Left ventricle myocardium superior (tissue), 1 donor: ENCODE results near the gene SLC16A4. TPM values are rescaled to one million over a fixed set of nuclear protein-coding genes. Genes with fewer than 3 reads are reported as not detected.
A peak's percentile ranks its signal among the peaks of the same experiment; 100 is the strongest.

ENCODE experiments used
- ATAC-seq: fragments of 200-7000 bp; cut with Tn5 transposase; one replicate; pipeline ENCODE4 v1.9.1; 2020; ENCODE audit warnings: mild to moderate bottlenecking, moderate library complexity
- DNase-seq: peaks from one replicate; pipeline ENCODE4 v3.0.0-alpha.2; 2020
- intact Hi-C: fragments of 100-400 bp; cut with micrococcal nuclease; formaldehyde crosslinking; loops from one replicate; pipeline ENCODE4 v1.11.0; 2022
- total RNA-seq: library from RNA; stranded (reverse); fragmentation: NEBNext Ultra II Directional; extraction: Animal tissue kit (Norgen Biotek cat#: 25700); gene quantifications from one replicate; pipeline ENCODE4 v1.2.1, GENCODE V29; 2021
- donor health status: DM: no; HTN: yes; CAD: no; lungs with severe emphysema.

SLC16A4 gene
- total RNA-seq, 1 donor from 2014 or later = 2.1 TPM

DNA sequence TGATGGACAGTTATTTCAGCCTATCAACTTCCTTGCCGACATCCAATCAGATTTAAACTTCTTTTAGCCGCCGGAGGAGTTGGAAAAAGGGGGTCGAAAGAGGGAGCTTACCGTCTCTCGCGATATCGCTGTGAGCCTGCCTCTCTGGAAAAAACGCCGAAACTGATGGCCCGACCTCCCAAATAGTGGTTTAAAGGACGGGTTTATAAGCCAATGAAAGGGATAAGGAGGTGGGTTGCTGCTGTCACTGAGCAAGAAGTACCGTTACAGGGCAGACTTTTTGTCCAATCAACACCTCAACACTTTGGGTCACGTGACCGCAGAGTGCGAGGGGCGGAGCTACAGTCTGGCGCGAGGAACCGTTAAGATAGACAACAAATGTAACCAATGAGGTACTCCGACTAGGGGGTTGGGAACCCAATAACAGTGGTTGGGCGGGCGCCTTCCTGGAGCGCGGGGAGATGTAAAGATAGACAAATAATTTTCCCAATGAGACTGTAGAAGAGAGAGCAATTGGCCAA is 51.9 kb downstream of the SLC16A4 start, which contains the start of gene RBM15:
RBM15 (plus strand) TSS at position 492 of the 521 bp plus-strand sequence; CDS start at position 521, 29 bp downstream.
- ATAC-seq (peak; percentile 85), DNase-seq (peak; percentile 97)
- intact Hi-C loops = no loop called here

DNA sequence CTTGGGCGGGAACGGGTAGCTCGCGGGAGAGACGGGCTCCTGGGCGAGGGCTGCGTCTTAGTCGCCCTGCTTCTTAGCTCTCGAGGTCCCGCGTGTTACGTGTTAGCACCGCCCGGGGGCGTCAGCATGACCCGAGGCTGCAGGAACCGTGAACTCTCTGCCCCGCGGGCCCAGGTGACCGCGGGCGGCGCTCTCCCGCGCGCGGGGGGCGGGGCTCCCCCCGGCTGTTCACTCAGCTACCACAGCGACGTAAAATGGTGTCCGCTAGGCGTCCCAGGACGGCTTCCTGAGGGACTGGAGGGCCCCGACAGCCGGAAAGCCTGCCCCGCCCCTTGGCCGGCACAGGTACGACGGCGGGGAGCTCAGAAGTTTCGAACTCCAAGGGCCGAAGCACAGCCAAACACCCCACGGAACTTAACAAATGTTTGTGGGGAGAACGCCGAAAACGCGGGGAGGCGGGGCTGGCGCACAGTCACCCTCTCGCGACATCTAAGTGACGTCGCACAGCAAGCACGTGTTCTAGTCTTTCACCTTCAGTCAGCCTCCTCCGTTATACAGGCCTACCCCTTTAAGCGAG is 52.4 kb downstream of the SLC16A4 start:
- intact Hi-C loops = no loop called here
- DNase-seq (peak; percentile 95), ATAC-seq (peak; percentile 87)

DNA sequence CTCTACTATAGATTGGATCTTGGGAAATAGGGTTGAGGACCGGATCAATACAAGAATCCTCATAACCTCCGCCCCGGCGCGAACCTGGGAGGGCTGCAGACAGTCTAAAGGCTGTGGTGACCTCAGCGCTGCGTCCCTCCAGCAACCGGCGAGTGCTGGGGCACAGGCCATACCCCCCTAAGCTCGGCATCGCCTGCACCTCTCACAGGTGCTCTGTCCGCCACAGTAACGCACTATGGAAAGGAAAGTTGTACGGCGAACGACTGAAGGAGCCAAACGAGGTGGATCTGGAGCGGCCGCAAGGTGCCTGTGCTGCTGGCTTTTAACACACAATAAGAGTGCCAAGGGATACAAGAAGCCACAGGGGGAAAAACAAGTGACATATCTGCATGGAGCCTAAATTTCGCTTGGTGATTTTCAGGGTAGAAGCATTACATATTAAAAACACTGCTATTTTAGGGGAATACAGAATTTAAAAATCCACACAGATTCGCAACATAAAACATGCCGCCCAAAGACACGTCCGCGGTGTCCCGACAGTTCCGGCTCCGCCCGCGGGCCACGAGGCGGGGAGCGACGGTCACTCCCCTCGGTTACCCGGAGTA is 53.0 kb downstream of the SLC16A4 start:
- ATAC-seq (peak; percentile 0), DNase-seq (peak; percentile 60)
- intact Hi-C loops = no loop called here

DNA sequence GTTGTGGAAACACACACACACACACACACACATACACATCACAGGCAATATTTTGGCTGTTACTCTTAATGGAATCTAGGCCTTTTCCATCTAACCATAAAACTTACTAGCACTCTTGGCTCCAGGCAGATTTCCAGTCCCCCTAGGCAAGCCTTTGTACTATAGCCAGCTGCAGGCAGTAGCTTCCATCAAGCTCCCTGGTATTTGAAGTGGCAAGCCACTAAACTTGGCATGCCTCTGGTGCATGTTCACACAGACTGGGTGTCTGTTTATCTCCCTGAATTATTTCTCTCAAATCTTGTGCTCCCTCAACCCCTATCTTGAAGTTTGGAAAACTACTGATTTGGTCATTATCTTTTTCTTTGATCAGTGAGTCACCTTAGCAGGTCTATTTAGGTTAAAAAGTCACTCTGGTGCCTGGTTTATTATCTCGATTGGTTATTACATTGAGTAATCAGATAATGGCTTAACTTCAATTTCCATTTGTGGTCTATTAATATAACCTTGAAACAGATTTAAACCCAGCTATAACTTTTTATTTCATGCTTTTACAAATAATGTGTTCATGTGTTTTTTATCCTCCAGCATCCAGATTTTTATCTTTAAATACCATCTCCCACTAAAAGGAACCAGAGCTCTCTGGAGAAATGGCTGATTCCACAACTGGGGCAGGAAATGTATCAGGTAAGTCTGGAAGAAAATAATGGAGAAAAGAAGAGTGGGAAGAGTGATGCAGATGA is 54.4 kb downstream of the SLC16A4 start:
- no peak for DNase-seq
- intact Hi-C loops = no loop called here
- ATAC-seq = no peak

DNA sequence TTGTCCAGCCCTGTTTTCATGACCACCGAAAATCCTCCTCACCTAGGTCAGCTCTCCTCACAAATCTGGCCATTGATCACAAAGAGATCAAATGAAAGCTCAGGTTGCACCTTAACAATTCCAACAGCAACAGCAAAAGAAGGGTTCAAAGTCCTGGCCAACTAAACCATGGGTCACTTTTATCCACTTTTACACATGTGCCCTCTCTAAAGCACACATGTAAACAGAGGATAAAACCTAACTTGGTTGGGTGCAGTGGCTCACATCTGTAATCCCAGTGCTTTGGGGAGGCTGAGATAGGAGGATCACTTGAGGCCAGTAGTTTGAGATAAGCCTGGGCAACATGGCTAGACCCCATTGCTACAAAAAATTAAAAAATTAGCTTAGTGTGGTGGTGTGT is 55.6 kb downstream of the SLC16A4 start:
- ATAC-seq (no peak), DNase-seq (no peak)
- intact Hi-C loops = no loop called here

DNA sequence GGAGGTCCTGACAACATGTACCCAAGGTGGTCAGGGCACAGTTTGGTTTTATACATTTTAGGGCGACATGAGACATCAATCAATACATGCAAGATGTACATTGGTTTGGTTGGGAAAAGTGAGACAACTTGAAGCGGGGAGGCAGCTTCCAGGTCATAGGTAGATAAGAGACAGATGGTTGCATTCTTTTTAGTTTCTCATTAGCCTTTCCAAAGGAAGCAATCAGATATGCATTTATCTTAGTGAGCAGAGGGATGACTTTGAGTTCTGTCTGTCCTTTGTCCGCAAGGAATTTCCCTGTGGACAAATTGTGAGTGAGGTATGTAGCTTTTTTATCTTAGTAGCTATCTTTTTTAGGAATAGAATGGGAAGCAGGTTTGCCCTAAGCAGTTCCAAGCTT is 62.1 kb downstream of the SLC16A4 start:
- ATAC-seq = no peak
- intact Hi-C loops = loop anchor here (10.0 kb wide), 1 partner anchor 126 kb away; the partner anchor contains the start of gene PROK1
- no peak for DNase-seq

DNA sequence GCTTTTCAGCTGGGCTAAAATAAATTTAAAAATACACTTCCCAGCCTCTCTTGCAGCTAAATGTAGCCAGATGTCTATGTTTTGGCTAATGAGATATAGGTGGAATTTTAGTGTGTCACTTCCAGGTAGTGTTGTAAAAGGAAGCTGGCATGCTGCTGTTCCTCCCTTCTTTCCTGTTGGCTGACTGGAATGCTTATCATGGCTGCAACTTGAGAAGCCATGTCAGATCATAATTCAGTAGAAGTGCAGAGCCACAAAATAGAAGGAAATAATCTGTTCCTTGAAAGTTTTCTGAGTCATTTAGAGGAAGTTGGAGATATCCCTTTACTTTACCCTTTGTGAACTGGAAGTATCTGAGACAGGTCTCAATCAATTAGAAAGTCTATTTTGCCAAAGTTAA is 62.6 kb downstream of the SLC16A4 start:
- no peak for ATAC-seq
- no peak for DNase-seq
- intact Hi-C loops = loop anchor here (10.0 kb wide), 1 partner anchor 127 kb away; the partner anchor contains the start of gene PROK1

DNA sequence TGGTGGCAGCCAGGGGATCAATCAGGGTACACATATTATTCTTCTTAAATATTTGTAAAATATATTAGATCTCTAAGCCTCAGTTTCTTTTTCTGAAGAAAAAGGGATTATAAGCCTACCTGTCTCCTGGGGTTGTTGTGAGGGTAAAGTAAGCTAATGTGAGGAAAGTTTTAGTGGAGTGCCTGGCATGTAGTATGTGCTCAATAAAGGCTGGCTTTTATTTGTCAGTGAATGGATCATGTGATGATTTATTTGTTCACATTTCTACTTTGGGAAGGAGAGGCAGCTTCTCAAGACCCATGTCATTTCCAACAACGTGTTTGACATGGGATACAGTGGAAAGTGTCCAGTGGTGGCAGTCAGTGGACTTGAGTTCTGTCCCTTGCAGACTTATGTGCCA is 64.0 kb downstream of the SLC16A4 start:
- no peak for ATAC-seq
- intact Hi-C loops = loop anchor here (10.0 kb wide), 1 partner anchor 128 kb away; the partner anchor contains the start of gene PROK1
- no peak for DNase-seq

DNA sequence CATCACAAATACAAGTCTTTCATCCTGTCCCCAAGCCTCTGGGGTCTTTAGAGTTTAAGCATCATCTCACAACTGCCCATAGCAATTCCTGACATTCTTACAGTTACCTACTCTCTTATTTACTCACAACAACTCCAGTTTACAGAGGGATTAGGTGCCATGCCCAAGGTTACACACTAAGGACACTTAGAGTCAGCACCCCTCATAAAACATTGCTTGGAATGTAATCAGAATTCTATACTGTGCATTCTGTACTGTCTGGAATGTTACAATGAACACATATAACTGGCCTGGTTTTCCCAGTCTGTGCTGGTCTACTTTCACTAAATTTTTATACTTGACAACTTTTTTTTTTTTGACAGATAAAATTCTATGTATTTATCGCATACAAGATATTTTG is 66.2 kb downstream of the SLC16A4 start:
- intact Hi-C loops = loop anchor here (10.0 kb wide), 1 partner anchor 130 kb away; the partner anchor contains the start of gene PROK1
- ATAC-seq = no peak
- no peak for DNase-seq

DNA sequence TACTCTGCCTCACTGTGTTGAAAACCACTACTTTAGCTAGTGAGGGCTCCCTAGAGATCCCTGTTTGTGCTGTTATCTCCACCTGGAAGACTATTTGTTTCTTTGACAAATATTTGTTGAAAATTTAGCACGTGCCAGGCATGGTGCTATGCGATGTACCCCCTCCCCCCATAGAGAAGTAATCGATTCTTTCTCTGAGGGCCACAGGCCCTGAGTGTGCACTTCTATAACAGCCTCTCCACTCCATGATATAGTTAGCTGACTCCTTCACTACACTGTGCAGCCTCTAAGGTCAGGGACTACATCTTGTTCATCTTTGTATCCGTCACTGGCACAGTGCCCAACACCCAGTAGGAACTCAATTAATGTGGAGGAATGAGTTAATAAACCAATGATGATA is 69.0 kb downstream of the SLC16A4 start:
- intact Hi-C loops = loop anchor here (10.0 kb wide), 1 partner anchor 133 kb away; the partner anchor contains the start of gene PROK1
- no peak for DNase-seq

DNA sequence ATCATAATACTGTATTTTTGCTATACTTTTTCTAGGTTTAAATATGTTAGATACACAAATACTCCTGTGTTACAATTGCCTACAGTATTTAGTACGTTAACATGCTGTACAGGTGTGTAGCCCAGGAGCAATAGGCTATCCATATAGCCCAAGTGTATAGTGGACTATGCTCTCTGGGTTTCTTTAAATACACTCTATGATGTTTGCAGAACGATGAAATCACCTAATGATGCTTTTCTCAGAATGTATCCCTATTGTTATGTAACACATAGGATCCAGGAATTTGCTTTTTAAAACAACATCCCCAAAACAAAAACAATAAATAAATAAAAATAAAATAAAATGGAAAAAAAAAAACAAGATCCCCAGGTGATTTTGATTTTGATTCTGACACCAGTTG is 69.8 kb downstream of the SLC16A4 start:
- ATAC-seq = no peak
- intact Hi-C loops = loop anchor here (10.0 kb wide), 1 partner anchor 134 kb away; the partner anchor contains the start of gene PROK1

More for the DNA sequence above, 69.0 kb downstream of the SLC16A4 start:
- ATAC-seq = no peak

DNA sequence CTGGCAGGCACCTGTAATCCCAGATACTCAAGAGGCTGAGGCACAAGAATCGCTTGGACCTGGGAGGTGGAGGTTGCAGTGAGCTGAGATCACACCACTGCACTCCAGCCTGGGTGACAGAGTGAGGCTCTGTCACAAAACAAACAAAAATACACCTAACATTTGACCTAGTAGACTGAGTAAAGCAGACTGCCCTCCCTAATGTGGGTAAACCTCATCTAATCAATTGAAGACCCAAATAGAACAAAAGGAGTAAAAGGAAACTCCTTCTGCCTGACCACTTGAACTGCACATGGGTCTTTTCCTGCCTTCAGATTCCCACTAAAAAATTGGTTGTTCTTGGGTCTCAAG is 70.7 kb downstream of the SLC16A4 start:
- ATAC-seq = no peak
- DNase-seq = no peak
- intact Hi-C loops = loop anchor here (10.0 kb wide), 1 partner anchor 135 kb away; the partner anchor contains the start of gene PROK1

More for the DNA sequence above, 69.8 kb downstream of the SLC16A4 start:
- no peak for DNase-seq

DNA sequence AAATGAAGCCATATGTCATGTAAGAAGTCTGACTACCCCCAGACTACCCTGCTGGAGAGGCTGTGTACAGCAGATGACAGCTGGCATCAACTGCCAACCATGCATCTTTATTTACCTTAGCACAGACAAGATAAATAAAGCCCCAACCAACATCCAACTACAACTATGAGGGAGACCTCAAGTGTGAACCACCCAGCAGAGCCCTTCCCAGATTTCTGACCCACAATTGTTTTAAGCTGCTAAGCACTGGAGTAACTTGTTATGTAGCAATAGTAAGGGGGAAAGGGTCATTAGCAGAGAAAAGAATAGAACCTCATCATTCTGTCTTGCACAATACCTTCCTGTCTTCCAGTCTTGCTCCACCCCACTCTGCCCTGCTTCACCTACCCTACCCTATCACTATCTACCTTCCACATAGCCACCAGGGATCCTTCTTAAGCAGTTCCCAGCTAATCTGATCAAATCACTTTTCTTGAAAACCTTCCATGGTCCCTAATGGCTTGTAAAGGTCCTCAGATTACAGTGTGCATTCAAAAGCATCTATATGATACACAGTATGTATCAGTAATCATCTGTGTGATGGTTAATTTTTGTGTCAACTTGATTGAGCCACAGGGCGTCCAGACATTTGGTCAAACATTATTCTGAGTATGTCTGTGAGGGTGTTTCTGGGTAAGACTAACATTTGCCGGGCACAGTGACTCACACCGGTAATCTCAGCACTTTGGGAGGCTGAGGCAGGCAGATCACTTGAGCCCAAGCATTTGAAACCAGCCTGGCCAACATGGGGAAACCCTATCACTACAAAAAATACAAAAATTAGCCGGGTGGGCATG is 71.3 kb downstream of the SLC16A4 start:
- DNase-seq (no peak), ATAC-seq (no peak)
- intact Hi-C loops = loop anchor here (10.0 kb wide), 1 partner anchor 135 kb away; the partner anchor contains the start of gene PROK1

DNA sequence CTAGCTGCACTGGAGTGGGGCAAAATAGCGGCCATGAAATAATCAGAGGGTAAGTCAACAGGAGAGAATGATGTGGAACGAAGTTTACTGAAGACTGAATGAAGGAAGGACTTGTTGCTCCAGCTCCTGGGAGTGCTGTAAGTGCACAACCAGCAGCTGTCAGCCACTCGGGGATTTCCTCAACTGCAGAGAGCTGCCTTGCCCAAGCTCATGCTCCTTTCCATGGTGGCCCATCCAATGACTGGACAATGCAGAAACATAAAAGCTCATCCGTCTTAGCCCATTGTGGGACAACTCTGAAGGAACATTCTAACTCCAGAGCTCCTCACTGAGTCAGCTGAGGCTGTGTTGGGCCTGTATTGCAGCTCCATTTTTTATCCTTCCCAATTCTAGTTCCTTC is 72.8 kb downstream of the SLC16A4 start:
- DNase-seq (no peak), ATAC-seq (no peak)
- intact Hi-C loops = no loop called here

DNA sequence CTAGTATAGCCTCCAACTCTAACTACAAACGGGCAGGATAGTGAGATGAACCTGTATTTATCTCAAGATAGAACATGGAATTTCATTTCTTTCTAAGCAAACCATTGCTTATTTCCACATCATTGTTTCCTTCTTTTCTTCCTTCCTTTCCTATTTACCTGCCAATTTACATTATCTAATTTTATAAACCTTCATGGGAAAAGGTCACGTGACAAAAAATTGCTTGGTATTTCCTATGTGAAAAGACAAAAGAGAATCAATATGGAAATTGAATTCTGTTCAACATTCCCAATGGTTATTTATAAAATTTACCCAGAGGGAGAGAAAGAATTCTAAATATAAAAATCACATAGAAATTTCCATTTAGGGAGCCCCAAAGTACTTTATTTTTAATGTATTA is 74.1 kb downstream of the SLC16A4 start:
- DNase-seq = no peak
- ATAC-seq = no peak
- intact Hi-C loops = no loop called here
